Measurements from ENCODE around the gene ANO10. TPM values are rescaled to one million over a fixed set of nuclear protein-coding genes. Genes with fewer than 3 reads are reported as not detected.

The ANO10 gene
- total and polyA plus RNA-seq, 7 donors: 9.0 to 30.5 (median 16.8) TPM

GRCh38 chr3:43338295-43338694, 283.5 kb downstream of the ANO10 start:
- WGBS, 2 donors: 95 to 99% methylated on average over 2 of the region's 2 CpGs
- intact Hi-C loops (cut with DNase I): no loop called here
- Histone ChIP-seq H3K9me3 (peaks cover 13 to 25% (median 13%) of the 10 kb centered on the region in 4 donors), H3K4me3 (no peak overlapping the region), H3K27ac (no peak overlapping the region), H3K36me3 (peaks cover 20 to 100% (median 62%) of the 10 kb centered on the region in 4 donors), H3K27me3 (no peaks in the 10 kb centered on the region), H3K4me1 (peaks cover 0 to 1% (median 0%) of the 10 kb centered on the region in 4 donors)
- DNase-seq: no peak
- TF ChIP-seq EP300 (IDR thresholded peaks at IDR 0.05) (no peak), POLR2A (IDR thresholded peaks at IDR 0.05) (no peak), POLR2AphosphoS5 (IDR thresholded peaks at IDR 0.05) (no peak), CTCF (IDR thresholded peaks at IDR 0.05) (no peak)

DNA sequence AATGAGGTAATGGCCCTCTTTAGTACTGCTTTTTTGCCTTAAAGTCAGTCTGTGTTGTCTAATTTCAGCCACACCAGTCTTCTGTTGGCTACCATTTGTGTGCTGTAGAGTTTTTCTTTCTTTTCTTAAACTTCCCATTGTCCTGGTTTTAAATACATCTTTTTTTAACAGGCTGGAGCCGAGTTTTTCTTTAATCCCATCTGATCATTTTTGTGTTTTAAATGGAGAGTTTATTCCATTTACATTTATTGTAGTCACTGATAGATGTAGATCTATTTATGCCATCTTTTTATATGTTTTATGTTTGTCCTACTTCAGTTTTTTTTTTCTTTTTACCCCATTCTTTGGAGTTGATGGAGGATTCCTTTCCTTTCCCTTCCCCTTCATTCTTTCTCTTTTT, 286.0 kb downstream of the ANO10 start:
- no peak for DNase-seq
- 89 to 94% methylated on average over 1 of the region's 1 CpG for WGBS, 2 donors
- TF ChIP-seq EP300 (IDR thresholded peaks at IDR 0.05) (no peak), POLR2A (IDR thresholded peaks at IDR 0.05) (no peak)
- intact Hi-C loops (cut with DNase I): no loop called here
- Histone ChIP-seq H3K4me3 (no peak overlapping the region), H3K27ac (no peak overlapping the region), H3K36me3 (peaks cover 18 to 84% (median 45%) of the 10 kb centered on the region in 4 donors), H3K9me3 (peaks cover 13 to 25% (median 13%) of the 10 kb centered on the region in 4 donors), H3K27me3 (no peaks in the 10 kb centered on the region), H3K4me1 (peaks cover 0 to 7% (median 0%) of the 10 kb centered on the region in 4 donors)

DNA sequence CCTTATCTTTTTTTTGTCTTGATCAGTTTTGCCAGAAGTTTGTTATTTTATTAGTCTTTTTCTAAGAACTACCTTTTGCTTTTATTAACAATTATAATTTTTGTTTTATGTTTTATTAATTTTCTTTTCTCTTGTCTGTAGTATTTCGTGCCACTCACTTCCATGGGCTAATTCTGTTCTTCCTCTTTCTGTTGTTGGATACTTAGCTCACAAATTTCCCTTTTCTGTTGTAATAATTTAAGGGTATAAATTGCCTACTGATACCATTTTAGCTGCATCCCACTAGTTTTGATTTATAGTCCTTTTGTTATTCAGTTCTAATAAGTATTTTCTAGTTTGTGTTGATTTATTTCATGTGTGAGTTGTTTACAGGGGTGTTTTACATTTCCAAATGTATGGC, 286.8 kb downstream of the ANO10 start:
- H3K36me3 ChIP-seq: peaks cover 16 to 76% (median 38%) of the 10 kb centered on the region in 4 donors
- H3K4me1 ChIP-seq: peaks cover 0 to 10% (median 0%) of the 10 kb centered on the region in 4 donors
- H3K27ac ChIP-seq: no peak overlapping the region
- H3K27me3 ChIP-seq: no peaks in the 10 kb centered on the region
- no peak overlapping the region for H3K4me3 ChIP-seq
- 88 to 90% methylated on average over 1 of the region's 1 CpG for WGBS, 2 donors
- no peak for TF ChIP-seq POLR2AphosphoS5 (IDR thresholded peaks at IDR 0.05)
- no peak for TF ChIP-seq CTCF (IDR thresholded peaks at IDR 0.05)
- TF ChIP-seq POLR2A (IDR thresholded peaks at IDR 0.05): no peak
- no peak for TF ChIP-seq EP300 (IDR thresholded peaks at IDR 0.05)
- intact Hi-C loops (cut with DNase I): no loop called here
- DNase-seq: no peak
- peaks cover 13 to 25% (median 13%) of the 10 kb centered on the region in 4 donors for H3K9me3 ChIP-seq

- DNase-seq: no peak
- H3K9me3 ChIP-seq: peaks cover 0 to 8% (median 3%) of the 10 kb centered on the region in 4 donors
- peaks cover 0 to 34% (median 25%) of the 10 kb centered on the region in 4 donors for H3K4me1 ChIP-seq
- intact Hi-C loops (cut with DNase I): no loop called here
- no peaks in the 10 kb centered on the region for H3K27me3 ChIP-seq
- WGBS, 2 donors: 83 to 91% methylated on average over 4 of the region's 4 CpGs
- no peak for TF ChIP-seq POLR2A (IDR thresholded peaks at IDR 0.05)
- no peak for TF ChIP-seq POLR2AphosphoS5 (IDR thresholded peaks at IDR 0.05)
- no peak for TF ChIP-seq CTCF (IDR thresholded peaks at IDR 0.05)
- TF ChIP-seq EP300 (IDR thresholded peaks at IDR 0.05): no peak
- H3K4me3 ChIP-seq: no peak overlapping the region
- H3K36me3 ChIP-seq: peaks cover 8 to 40% (median 13%) of the 10 kb centered on the region in 4 donors
- no peak overlapping the region for H3K27ac ChIP-seq
Measured at GRCh38 chr3:43331381-43331780, 290.4 kb downstream of the ANO10 start.

- Histone ChIP-seq H3K4me3 (no peak overlapping the region), H3K9me3 (peaks cover 0 to 6% (median 3%) of the 10 kb centered on the region in 4 donors), H3K27ac (no peak overlapping the region), H3K4me1 (peaks cover 0 to 38% (median 29%) of the 10 kb centered on the region in 4 donors), H3K27me3 (no peaks in the 10 kb centered on the region), H3K36me3 (peaks cover 8 to 36% (median 11%) of the 10 kb centered on the region in 4 donors)
- no peak for TF ChIP-seq CTCF (IDR thresholded peaks at IDR 0.05)
- TF ChIP-seq EP300 (IDR thresholded peaks at IDR 0.05): no peak
- no peak for TF ChIP-seq POLR2A (IDR thresholded peaks at IDR 0.05)
- TF ChIP-seq POLR2AphosphoS5 (IDR thresholded peaks at IDR 0.05): no peak
- WGBS, 2 donors: 35 to 77% methylated on average over 1 of the region's 1 CpG
- no peak for DNase-seq
- intact Hi-C loops (cut with DNase I): no loop called here
Measured at GRCh38 chr3:43330981-43331380, 290.8 kb downstream of the ANO10 start.
